Measurements from ENCODE around the gene RRBP1.
"Not testable (repeated sequence)": the region's sequence is repeated elsewhere in the genome, so short reads cannot be mapped to it uniquely, and the experiment has no call there.

The RRBP1 gene

GRCh38 chr20:17709361-17710293 is 27.6 kb upstream of the RRBP1 start:
- DNase-seq (ENCODE audit: low spot score), result no peak

GRCh38 chr20:17708675-17709360 is 26.8 kb upstream of the RRBP1 start:
- DNase-seq (ENCODE audit: low spot score), result no peak

- not testable (repeated sequence) for DNase-seq (ENCODE audit: low spot score)
These were observed 25.9 kb upstream of the RRBP1 start for GRCh38 chr20:17707951-17708350.

- no peak for DNase-seq (ENCODE audit: low spot score)
These were observed 24.6 kb upstream of the RRBP1 start for GRCh38 chr20:17706632-17707031.

- DNase-seq (ENCODE audit: low spot score), result no peak
These were observed 23.9 kb upstream of the RRBP1 start for GRCh38 chr20:17705916-17706315.

GRCh38 chr20:17704589-17705317 is 22.7 kb upstream of the RRBP1 start:
- DNase-seq (ENCODE audit: low spot score), result no peak

GRCh38 chr20:17701826-17702225 is 19.8 kb upstream of the RRBP1 start:
- DNase-seq (ENCODE audit: low spot score), result no peak

GRCh38 chr20:17700637-17701036 is 18.6 kb upstream of the RRBP1 start:
- no peak for DNase-seq (ENCODE audit: low spot score)

- DNase-seq (ENCODE audit: low spot score), result no peak
These were observed 17.9 kb upstream of the RRBP1 start, which contains the start of gene BANF2 for GRCh38 chr20:17699931-17700351. Gene BANF2, plus strand, starts transcription at chr20:17699966. Its CDS starts 25,060 bp downstream, at chr20:17725026.

GRCh38 chr20:17698384-17698783 is 16.3 kb upstream of the RRBP1 start:
- DNase-seq (ENCODE audit: low spot score), result no peak

GRCh38 chr20:17697171-17697570 is 15.1 kb upstream of the RRBP1 start:
- no peak for DNase-seq (ENCODE audit: low spot score)

- no peak for DNase-seq (ENCODE audit: low spot score)
These were observed 14.2 kb upstream of the RRBP1 start for GRCh38 chr20:17696287-17696686.

GRCh38 chr20:17694767-17695166 is 12.7 kb upstream of the RRBP1 start:
- DNase-seq (ENCODE audit: low spot score), result no peak

- no peak for DNase-seq (ENCODE audit: low spot score)
These were observed 11.5 kb upstream of the RRBP1 start for GRCh38 chr20:17693444-17694001.

- no peak for DNase-seq (ENCODE audit: low spot score)
These were observed 9.7 kb upstream of the RRBP1 start for GRCh38 chr20:17691758-17692157.

GRCh38 chr20:17690144-17690543 is 8.1 kb upstream of the RRBP1 start:
- DNase-seq (ENCODE audit: low spot score), result no peak

GRCh38 chr20:17688965-17689364 is 6.9 kb upstream of the RRBP1 start:
- DNase-seq (ENCODE audit: low spot score), result no peak

GRCh38 chr20:17687800-17688199 is 5.8 kb upstream of the RRBP1 start:
- DNase-seq (ENCODE audit: low spot score), result no peak

GRCh38 chr20:17685168-17685567 is 3.1 kb upstream of the RRBP1 start:
- no peak for DNase-seq (ENCODE audit: low spot score)

- no peak for DNase-seq (ENCODE audit: low spot score)
These were observed 2.2 kb upstream of the RRBP1 start for GRCh38 chr20:17684077-17684888.
